ENCODE measurements around the gene SRRM1.
A peak's percentile ranks its signal among the peaks of the same experiment; 100 is the strongest.

Gene SRRM1

GRCh38 chr1:24636661-24637357 is 6.3 kb upstream of the SRRM1 start:
- no peak overlapping the region for H3K4me3 ChIP-seq (ENCODE audit: low read depth in 1 of 2, low read length in 1 of 2)
- no peaks in the 10 kb centered on the region for H3K27me3 ChIP-seq
- peaks cover 5 to 6% of the 10 kb centered on the region in 2 experiments for H3K4me1 ChIP-seq (ENCODE audit: control insufficient read depth in 1 of 2, insufficient read depth in 1 of 2, low read depth in 1 of 2, low read length in 1 of 2)
- no peak overlapping the region for H3K27ac ChIP-seq
- H3K9me3 ChIP-seq: no peaks in the 10 kb centered on the region
- TF ChIP-seq CTCF (IDR thresholded peaks at IDR 0.05): no peak
- H3K36me3 ChIP-seq: no peaks in the 10 kb centered on the region

GRCh38 chr1:24639094-24639493 is 4.0 kb upstream of the SRRM1 start:
- peaks cover 13 to 18% of the 10 kb centered on the region in 2 experiments for H3K4me1 ChIP-seq (ENCODE audit: control insufficient read depth in 1 of 2, insufficient read depth in 1 of 2, low read depth in 1 of 2, low read length in 1 of 2)

GRCh38 chr1:24639881-24640280 is 3.2 kb upstream of the SRRM1 start:
- H3K4me3 ChIP-seq (ENCODE audit: low read depth in 1 of 2, low read length in 1 of 2): no peak overlapping the region
- H3K36me3 ChIP-seq: no peaks in the 10 kb centered on the region
- H3K27ac ChIP-seq: no peak overlapping the region
- TF ChIP-seq CTCF (IDR thresholded peaks at IDR 0.05): no peak
- H3K9me3 ChIP-seq: no peaks in the 10 kb centered on the region
- peaks cover 21 to 26% of the 10 kb centered on the region in 2 experiments for H3K4me1 ChIP-seq (ENCODE audit: control insufficient read depth in 1 of 2, insufficient read depth in 1 of 2, low read depth in 1 of 2, low read length in 1 of 2)
- H3K27me3 ChIP-seq: no peaks in the 10 kb centered on the region

More at GRCh38 chr1:24639094-24639493, 4.0 kb upstream of the SRRM1 start:
- Histone ChIP-seq H3K27me3 (no peaks in the 10 kb centered on the region), H3K9me3 (no peaks in the 10 kb centered on the region), H3K4me3 (ENCODE audit: low read depth in 1 of 2, low read length in 1 of 2) (no peak overlapping the region), H3K27ac (no peak overlapping the region), H3K36me3 (no peaks in the 10 kb centered on the region)
- TF ChIP-seq CTCF (IDR thresholded peaks at IDR 0.05): no peak

- Histone ChIP-seq H3K4me3 (ENCODE audit: low read depth in 1 of 2, low read length in 1 of 2) (no peak overlapping the region), H3K27ac (no peak overlapping the region), H3K4me1 (ENCODE audit: control insufficient read depth in 1 of 2, insufficient read depth in 1 of 2, low read depth in 1 of 2, low read length in 1 of 2) (peaks cover 21 to 29% of the 10 kb centered on the region in 2 experiments), H3K36me3 (no peaks in the 10 kb centered on the region), H3K27me3 (no peaks in the 10 kb centered on the region), H3K9me3 (no peaks in the 10 kb centered on the region)
- no peak for TF ChIP-seq CTCF (IDR thresholded peaks at IDR 0.05)
These were observed 2.8 kb upstream of the SRRM1 start for GRCh38 chr1:24640288-24640687.

- H3K27me3 ChIP-seq: no peaks in the 10 kb centered on the region
- peaks cover 13% of the 10 kb centered on the region for H3K36me3 ChIP-seq
- peak overlapping the region; percentile 88 for H3K27ac ChIP-seq
- H3K4me3 ChIP-seq (ENCODE audit: low read depth in 1 of 2, low read length in 1 of 2): peak overlapping the region; percentile 94 to 96
- TF ChIP-seq CTCF (IDR thresholded peaks at IDR 0.05): no peak
- no peaks in the 10 kb centered on the region for H3K9me3 ChIP-seq
- peaks cover 21 to 29% of the 10 kb centered on the region in 2 experiments for H3K4me1 ChIP-seq (ENCODE audit: control insufficient read depth in 1 of 2, insufficient read depth in 1 of 2, low read depth in 1 of 2, low read length in 1 of 2)
These were observed 1.4 kb upstream of the SRRM1 start for GRCh38 chr1:24641646-24642151.

Data from neutrophil (primary cell).